ENCODE measurements around the gene PNPLA7.

The PNPLA7 gene

GRCh38 chr9:137449931-137450538 is 100.2 kb downstream of the PNPLA7 start:
- no peak for DNase-seq (ENCODE audit: low spot score)

- DNase-seq (ENCODE audit: low spot score): no peak
Observed at GRCh38 chr9:137449081-137449844, 100.9 kb downstream of the PNPLA7 start.

DNA sequence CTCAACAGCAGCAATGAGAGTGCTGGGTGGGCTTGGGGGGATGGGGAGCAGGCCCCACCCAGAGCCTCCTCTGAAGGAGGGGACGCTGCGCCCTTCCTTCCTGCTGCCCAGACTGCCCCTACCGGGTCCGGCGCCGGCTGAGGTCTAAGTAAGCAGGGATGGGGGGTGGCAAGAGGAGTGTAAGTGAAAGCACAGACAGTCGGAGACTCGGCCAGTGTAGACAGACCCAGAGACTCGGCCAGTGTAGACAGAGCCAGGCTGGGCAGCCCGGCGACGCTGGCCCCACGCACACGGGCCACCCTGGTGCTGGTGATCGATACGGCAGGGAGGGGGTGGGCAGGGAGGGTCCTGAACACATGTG is 101.6 kb downstream of the PNPLA7 start:
- DNase-seq (ENCODE audit: low spot score): no peak

DNA sequence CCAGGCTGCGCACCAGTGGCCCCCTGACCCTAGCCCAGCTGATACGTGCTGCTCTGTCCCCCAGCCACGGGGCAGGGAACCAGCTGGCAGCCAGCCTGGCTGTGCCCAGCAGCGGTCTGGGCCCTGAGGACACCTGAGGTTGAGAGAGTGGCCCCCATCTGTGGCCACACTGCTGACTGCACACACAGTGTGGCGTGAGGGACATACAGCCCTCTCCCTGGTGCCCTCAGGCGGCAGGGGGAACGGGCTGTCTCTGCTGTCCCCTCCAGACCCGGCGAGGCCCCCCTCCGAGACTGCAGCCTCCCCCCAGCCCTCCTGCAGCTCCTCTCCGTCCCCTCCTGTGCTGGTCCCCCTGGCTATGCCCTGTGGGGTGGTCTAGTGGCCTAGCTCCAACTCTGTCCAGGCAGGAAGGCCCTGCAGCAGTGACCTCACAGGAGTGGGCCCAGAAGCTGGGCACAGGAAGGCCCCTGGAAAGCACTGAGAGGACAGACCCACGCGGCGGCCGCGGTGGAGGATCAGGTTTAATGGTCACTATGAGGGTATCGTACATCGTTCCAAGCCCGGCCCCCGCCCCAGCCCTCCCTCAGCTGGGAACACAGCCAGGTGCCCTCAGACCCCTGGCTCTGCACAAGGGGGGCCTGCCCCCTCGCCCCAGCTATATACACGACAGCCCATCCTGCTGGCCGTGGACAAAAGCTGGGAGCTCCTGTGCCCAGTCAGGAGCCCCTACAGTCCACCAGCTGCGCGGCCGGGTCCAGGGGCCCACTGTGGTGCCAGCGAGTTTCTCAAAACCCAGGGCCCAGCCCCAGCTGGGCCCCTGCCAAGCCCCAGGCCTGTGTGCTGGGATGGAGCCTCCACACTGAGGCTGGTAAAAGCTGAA is 102.2 kb downstream of the PNPLA7 start:
- DNase-seq (ENCODE audit: low spot score): no peak

DNA sequence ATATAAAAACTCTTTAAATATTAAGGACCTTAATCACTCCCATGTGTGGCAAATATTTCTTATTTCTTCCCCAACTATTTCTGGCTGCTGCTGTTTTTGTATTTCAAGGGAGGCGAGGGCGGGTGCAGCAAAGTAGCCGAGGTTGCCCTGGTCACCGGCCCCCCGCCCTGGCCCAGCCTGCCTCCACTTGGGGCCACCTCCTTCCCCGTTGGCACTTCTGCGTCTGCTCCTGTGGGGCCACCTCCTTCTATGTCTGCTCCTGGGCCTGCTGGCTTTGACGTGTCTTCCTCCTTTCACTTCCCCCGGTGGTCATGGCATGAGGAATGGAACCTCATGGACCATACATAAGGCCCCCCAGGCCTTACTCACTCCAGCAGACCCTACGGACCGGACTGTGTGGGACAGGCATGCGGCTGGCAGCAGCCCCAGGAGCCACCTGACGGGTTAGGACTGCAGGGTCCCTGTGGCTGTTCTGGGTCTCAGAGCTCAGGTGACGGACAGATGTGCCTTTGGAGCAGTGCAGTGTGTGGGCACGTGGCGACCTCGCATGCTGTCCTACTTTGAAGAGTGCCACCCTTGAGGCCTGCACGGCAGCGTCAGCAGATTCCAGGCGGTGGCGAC is 103.2 kb downstream of the PNPLA7 start:
- DNase-seq (ENCODE audit: low spot score): no peak

DNA sequence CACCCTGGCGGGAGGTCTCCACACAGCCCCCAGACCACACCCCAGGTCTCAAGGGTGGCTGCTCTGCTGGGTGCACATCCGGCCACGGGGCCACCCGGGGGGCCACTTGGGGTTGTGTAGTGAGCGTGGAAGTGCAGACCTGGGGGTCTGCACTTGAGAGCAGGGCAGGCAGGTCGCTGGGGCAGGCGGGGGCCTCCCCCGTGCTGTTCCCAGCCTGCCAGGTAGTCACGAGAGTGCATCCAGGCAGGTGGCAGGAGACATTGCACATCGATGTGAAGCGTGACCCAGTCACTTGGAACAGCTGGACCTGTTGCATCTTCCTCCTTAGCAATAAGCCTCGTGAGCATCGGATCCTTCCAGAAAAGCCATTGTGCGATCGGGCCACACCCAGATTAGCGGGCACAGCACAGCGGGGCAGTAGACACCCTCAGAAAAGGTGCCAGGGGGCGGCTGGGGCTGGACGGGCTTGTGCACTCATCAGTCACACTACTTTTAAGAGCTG is 104.2 kb downstream of the PNPLA7 start:
- no peak for DNase-seq (ENCODE audit: low spot score)

- DNase-seq (ENCODE audit: low spot score): peak; percentile 85
Observed at GRCh38 chr9:137445275-137445807, 104.9 kb downstream of the PNPLA7 start.

- DNase-seq (ENCODE audit: low spot score): no peak
Observed at GRCh38 chr9:137444106-137444790, 106.0 kb downstream of the PNPLA7 start.

DNA sequence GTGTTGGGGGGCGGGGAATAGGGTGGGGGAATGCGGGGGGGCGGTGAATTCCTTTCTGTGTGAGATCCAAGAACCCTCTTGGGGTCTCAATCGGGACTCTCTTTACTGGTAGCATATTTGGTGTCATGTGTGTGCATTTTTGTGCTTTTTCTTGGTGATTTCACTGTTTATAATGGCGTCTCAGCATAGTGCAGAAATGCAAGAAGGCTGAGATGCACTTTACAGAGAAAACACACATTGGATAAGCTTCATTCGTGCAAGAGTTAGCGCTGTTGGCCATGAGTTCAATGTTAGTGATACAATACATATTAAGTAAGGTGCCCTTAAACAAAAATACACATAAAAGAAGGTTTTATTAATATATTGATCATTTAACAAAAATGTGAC is 108.3 kb downstream of the PNPLA7 start:
- no peak for DNase-seq (ENCODE audit: low spot score)

GRCh38 chr9:137441289-137441934 is 108.8 kb downstream of the PNPLA7 start, which contains the start of gene ENTPD8:
Gene ENTPD8, minus strand, starts transcription at chr9:137441357. Its CDS starts 3,072 bp downstream, at chr9:137438285.
- DNase-seq (ENCODE audit: low spot score): peak; percentile 83

DNA sequence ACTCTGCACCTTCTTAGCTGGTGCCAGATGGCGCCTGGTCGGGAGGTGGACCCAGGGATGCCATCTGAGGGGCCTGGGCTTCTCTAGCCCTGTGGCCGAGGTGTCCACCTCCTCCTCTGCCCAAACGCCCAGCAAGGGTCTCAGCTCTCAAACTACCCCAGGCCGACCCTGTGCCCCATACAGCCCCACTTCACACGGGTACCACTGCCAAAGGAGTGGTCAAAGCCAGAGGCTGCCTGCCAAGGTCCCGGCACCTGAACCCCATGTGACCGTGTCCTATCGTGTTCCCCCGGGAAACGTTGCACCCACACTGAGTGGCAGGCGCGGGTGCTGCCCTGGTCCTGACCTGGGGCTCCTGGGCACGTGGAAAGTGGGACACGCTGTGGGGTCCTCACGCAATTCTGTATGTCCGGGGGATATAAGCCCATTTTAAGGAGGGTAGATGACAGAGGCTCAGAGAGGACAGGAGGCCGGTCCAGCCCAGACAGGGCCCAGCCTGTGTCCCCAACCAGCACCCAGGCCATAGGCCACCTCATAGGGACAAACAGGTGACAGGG is 111.0 kb downstream of the PNPLA7 start:
- no peak for DNase-seq (ENCODE audit: low spot score)

DNA sequence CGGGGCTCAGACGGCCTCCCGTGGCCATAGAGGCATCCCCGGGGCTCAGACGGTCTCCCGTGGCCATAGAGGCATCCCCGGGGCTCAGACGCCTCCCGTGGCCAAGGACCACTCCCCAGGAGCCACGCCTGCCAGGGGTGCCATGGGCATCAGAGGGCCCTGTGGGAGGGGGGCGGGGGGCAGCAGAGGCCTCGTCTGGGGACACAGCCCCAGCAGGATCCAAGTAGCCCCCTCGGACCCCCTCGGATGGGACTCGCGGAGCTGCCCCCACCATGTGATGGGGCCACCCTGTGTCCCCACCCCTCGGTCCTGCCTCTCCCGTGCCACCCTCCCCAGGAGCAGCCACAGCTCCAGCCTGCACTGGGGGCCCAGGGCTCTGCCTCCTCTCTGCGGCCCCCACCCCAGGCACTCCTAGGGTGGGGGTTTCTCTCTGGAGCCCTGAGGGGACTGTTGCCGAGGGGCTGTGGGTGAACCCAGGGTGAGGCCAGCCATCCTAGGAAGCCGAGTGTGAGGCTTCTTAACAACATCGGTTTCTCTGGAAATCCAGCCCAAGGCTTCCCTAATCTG is 111.5 kb downstream of the PNPLA7 start:
- no peak for DNase-seq (ENCODE audit: low spot score)

- no peak for DNase-seq (ENCODE audit: low spot score)
Observed at GRCh38 chr9:137437691-137438590, 112.3 kb downstream of the PNPLA7 start.

GRCh38 chr9:137436761-137437600 is 113.2 kb downstream of the PNPLA7 start:
- DNase-seq (ENCODE audit: low spot score): no peak

DNA sequence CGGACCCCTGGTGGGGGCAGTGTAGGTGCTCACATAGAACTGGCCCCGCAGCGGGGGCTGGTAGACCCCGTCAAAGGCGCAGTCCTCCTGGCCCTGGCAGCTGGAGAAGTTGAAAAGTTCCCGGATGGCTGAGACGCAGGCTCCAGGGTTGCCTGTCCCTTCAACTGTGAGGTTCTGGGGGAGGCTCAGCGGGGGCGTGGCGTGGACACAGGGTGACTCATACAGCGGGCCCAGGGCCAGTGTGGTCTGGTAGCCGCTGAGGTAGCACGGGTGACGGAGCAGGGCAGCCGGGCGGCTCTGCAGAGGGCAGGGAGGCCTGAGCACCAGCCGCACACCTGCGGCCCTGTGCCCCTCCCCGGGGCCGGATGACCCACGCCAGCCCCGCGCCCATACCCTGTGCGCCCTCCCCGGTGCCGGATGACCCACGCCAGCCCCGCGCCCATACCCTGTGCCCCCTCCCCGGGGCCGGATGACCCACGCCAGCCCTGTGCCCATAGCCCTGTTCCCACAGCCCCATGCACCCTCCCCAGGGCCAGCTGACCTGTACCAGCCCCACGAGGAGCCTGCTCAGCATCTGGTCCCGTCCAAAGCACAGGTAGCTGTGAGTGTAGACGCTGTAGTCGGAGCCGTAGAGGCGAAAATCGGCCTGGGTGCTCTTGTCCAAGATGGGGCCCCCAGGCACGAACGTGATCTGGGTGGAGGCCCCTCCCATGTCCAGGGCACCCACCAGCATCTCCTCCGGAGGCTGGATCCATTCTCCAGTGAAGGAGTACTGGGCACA is 114.0 kb downstream of the PNPLA7 start:
- DNase-seq (ENCODE audit: low spot score): no peak

DNA sequence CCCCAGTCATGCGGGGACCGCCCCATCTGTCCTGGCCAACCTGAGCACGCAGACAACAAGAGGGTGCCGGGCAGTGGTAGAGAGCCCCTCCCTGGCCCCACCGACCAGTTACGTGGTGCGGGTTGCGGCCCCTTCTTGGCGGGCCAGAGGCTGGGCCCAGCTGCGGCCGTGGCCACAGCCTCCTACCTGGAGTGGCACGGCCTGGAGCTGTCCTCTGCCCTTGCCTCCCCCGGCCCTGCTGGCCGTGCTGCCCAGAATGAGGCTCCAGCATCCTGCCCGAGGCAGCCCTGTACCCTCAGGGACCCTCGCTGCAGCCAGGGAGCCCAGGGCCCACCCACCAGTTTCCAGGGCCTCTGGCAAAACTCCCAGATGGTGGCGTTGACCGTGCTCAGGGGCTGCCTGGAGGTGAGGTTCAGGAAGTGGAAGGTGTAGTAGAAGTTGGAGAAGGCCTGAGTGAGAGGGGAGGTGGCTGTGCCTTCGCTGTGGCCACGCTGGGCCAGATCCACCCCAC is 114.8 kb downstream of the PNPLA7 start:
- no peak for DNase-seq (ENCODE audit: low spot score)
